ENCODE results near the gene CTU1.

GRCh38 chr19:51081476-51081875, 26.7 kb downstream of the CTU1 start:
- TF ChIP-seq POLR2A (IDR thresholded peaks at IDR 0.05) (no peak), CTCF (IDR thresholded peaks at IDR 0.05) (no peak)

All from uterus (tissue), 2 donors.